Omental fat pad (tissue), 4 donors: ENCODE measurements around the gene SND1. TPM values are rescaled to one million over a fixed set of nuclear protein-coding genes. Genes with fewer than 3 reads are reported as not detected.

ENCODE experiments used
- ATAC-seq: fragments of 150-250 bp; one replicate; pipeline ENCODE4 v1.9.1; 2016; ENCODE audit warnings: mild to moderate bottlenecking, moderate library complexity; ENCODE audit not compliant: low FRiP score
- DNase-seq: peaks from one replicate; pipeline ENCODE4 v3.0.0-alpha.2; 2019; ENCODE audit warnings: low spot score
- CTCF ChIP-seq, 3 donors: fragments of 450-650 bp; IDR thresholded peaks; one replicate each; pipeline ENCODE4 v1.5.1; 2016 to 2017; ENCODE audit warnings: antibody characterized with exemption in 3 of 3, mild to moderate bottlenecking in 3 of 3, moderate library complexity in 2 of 3
- total RNA-seq, 4 donors: library from RNA; depleted of rRNA; stranded (reverse); fragments of >200 nt; gene quantifications; one replicate each; pipeline ENCODE4 v1.1.0, GENCODE V29; 2016

The SND1 gene
- total RNA-seq, 4 donors from 2014 or later, result 90.8 to 140 (median 125) TPM

GRCh38 chr7:128025380-128025779, 373.4 kb downstream of the SND1 start:
- ATAC-seq (no peak), DNase-seq (no peak)
- TF ChIP-seq CTCF (IDR thresholded peaks at IDR 0.05), result no peak

GRCh38 chr7:128025819-128026218, 373.8 kb downstream of the SND1 start:
- ATAC-seq, result no peak
- TF ChIP-seq CTCF (IDR thresholded peaks at IDR 0.05), result no peak

GRCh38 chr7:128026551-128026950, 374.6 kb downstream of the SND1 start:
- TF ChIP-seq CTCF (IDR thresholded peaks at IDR 0.05), result no peak
- ATAC-seq (no peak), DNase-seq (no peak)

More at GRCh38 chr7:128025819-128026218, 373.8 kb downstream of the SND1 start:
- DNase-seq, result no peak

- no peak for DNase-seq
- ATAC-seq, result no peak
- no peak for TF ChIP-seq CTCF (IDR thresholded peaks at IDR 0.05)
These were observed 375.5 kb downstream of the SND1 start for GRCh38 chr7:128027485-128027980.

- no peak for TF ChIP-seq CTCF (IDR thresholded peaks at IDR 0.05)
- no peak for ATAC-seq
- DNase-seq, result no peak
These were observed 377.5 kb downstream of the SND1 start for GRCh38 chr7:128029405-128029995.

- TF ChIP-seq CTCF (IDR thresholded peaks at IDR 0.05), result no peak
- ATAC-seq (no peak), DNase-seq (no peak)
These were observed 378.3 kb downstream of the SND1 start for GRCh38 chr7:128030263-128030653.
